Thyroid gland (tissue), 4 donors: ENCODE measurements around the gene NAB1.

Experiments
- POLR2A ChIP-seq, 2 donors: fragments of 450-650 bp; IDR thresholded peaks; one replicate each; pipeline ENCODE4 v1.6.1; 2017; ENCODE audit warnings: antibody characterized with exemption in 2 of 2, mild to moderate bottlenecking in 2 of 2, moderate library complexity in 1 of 2
- TF ChIP-seq, protein P1 (sequence below), 6 experiments: fragments of 200-600 bp in 3 of 6; fragments of 450-650 bp in 3 of 6; sonication (generic) in 3 of 6; IDR thresholded peaks; one replicate each; pipeline ENCODE4 v1.5.1; 2016 to 2019; ENCODE audit warnings: antibody characterized with exemption in 6 of 6, mild to moderate bottlenecking in 2 of 6, inconsistent platforms in 1 of 6, moderate library complexity in 1 of 6

DNA sequence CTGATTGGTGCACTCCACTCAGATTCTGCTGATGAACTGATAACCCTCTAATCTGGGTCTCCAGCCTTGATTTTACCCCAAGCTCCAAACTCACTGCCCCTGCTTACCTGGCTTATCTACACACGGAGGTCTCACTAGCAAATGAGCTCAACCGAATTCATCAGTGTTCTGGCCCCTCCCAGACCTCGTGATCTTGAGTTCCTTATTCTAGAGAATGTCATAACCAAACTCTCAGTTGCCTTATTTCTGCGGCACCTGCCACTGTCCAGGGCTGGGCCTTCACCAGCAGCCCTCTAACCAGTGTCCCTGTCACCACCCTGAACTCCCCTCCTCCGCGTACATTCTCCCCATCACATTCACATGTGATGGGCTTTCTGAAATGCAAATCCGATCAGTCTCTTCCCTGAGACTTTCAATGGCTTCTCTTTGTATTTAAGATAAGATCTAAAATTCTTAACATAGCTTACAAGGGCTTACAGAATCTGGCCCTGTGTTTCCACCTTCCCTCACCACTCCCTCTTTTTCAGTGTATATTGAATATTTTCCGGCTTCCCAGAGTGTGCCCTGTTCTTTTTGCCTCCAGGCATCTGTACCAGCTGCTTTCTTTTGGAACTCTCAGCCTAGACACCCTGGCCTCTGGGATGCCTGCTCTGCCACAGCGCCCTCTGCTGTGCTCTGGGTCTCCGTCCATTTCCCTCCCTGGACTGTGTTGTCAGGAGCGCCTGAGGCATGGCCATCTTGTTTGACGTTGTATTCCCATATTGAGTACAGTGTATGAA lies 31.1 kb downstream of the NAB1 start:
- no peak for TF ChIP-seq POLR2A (IDR thresholded peaks at IDR 0.05)
- TF ChIP-seq, protein P1, sequence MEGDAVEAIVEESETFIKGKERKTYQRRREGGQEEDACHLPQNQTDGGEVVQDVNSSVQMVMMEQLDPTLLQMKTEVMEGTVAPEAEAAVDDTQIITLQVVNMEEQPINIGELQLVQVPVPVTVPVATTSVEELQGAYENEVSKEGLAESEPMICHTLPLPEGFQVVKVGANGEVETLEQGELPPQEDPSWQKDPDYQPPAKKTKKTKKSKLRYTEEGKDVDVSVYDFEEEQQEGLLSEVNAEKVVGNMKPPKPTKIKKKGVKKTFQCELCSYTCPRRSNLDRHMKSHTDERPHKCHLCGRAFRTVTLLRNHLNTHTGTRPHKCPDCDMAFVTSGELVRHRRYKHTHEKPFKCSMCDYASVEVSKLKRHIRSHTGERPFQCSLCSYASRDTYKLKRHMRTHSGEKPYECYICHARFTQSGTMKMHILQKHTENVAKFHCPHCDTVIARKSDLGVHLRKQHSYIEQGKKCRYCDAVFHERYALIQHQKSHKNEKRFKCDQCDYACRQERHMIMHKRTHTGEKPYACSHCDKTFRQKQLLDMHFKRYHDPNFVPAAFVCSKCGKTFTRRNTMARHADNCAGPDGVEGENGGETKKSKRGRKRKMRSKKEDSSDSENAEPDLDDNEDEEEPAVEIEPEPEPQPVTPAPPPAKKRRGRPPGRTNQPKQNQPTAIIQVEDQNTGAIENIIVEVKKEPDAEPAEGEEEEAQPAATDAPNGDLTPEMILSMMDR (IDR thresholded peaks at IDR 0.05): peak in 4 of 6 experiments; percentile 21 to 47 (median 34)
